GM23248 (cell line): ENCODE data around the gene ST3GAL2. TPM values are rescaled to one million over a fixed set of nuclear protein-coding genes. Genes with fewer than 3 reads are reported as not detected.

Source experiments
- DNase-seq: peaks from one replicate; pipeline ENCODE4 v3.0.0-alpha.2; 2015
- H2AFZ ChIP-seq: fragments of 200-600 bp; sonication (generic); 2 replicates; pipeline ENCODE4 v1.6.1; 2016; ENCODE audit warnings: antibody characterized with exemption
- H3F3A ChIP-seq: fragments of 200-600 bp; sonication (generic); 2 replicates; pipeline ENCODE4 v1.6.1; 2016; ENCODE audit warnings: mild to moderate bottlenecking, antibody characterized with exemption, mixed run types; ENCODE audit not compliant: insufficient read depth
- H3K27ac ChIP-seq: fragments of 200-600 bp; sonication (generic); 2 replicates; pipeline ENCODE4 v1.5.1; 2016; ENCODE audit warnings: mild to moderate bottlenecking
- H3K27me3 ChIP-seq: fragments of 200-600 bp; sonication (generic); replicated peaks from 2 replicates; pipeline ENCODE4 v1.6.1; 2016; ENCODE audit warnings: mild to moderate bottlenecking; ENCODE audit not compliant: insufficient read depth
- H3K36me3 ChIP-seq: fragments of 200-600 bp; sonication (generic); 2 replicates; pipeline ENCODE4 v1.6.1; 2016; ENCODE audit warnings: low read depth, mild to moderate bottlenecking
- H3K4me1 ChIP-seq: fragments of 200-600 bp; sonication (generic); 2 replicates; pipeline ENCODE4 v1.6.1; 2016; ENCODE audit warnings: mild to moderate bottlenecking; ENCODE audit not compliant: insufficient read depth
- H3K4me2 ChIP-seq: fragments of 200-600 bp; sonication (generic); one replicate; pipeline ENCODE4 v1.6.1; 2016; ENCODE audit warnings: mild to moderate bottlenecking; ENCODE audit not compliant: unreplicated experiment
- H3K4me3 ChIP-seq: fragments of 200-600 bp; sonication (generic); 2 replicates; pipeline ENCODE4 v1.5.1; 2016; ENCODE audit warnings: mild to moderate bottlenecking
- H3K79me2 ChIP-seq: fragments of 200-600 bp; sonication (generic); 2 replicates; pipeline ENCODE4 v1.6.1; 2016; ENCODE audit warnings: mild to moderate bottlenecking; ENCODE audit not compliant: insufficient read depth
- H3K9ac ChIP-seq: fragments of 200-600 bp; sonication (generic); 2 replicates; pipeline ENCODE4 v1.6.1; 2016; ENCODE audit warnings: mild to moderate bottlenecking
- H3K9me2 ChIP-seq: fragments of 200-600 bp; sonication (generic); 2 replicates; pipeline ENCODE4 v1.6.1; 2016; ENCODE audit warnings: mixed run types, mild to moderate bottlenecking, moderate library complexity; ENCODE audit not compliant: insufficient read depth
- H3K9me3 ChIP-seq: fragments of 200-600 bp; sonication (generic); one replicate; pipeline ENCODE4 v1.6.1; 2017; ENCODE audit warnings: low read depth
- H4K20me1 ChIP-seq: fragments of 200-600 bp; sonication (generic); 2 replicates; pipeline ENCODE4 v1.6.0; 2016; ENCODE audit not compliant: insufficient read depth
- EZH2 ChIP-seq: fragments of 200-600 bp; sonication (generic); IDR thresholded peaks from 2 replicates; pipeline ENCODE4 v1.6.1; 2018; ENCODE audit warnings: antibody characterized with exemption, mild to moderate bottlenecking; ENCODE audit not compliant: insufficient read depth, poor library complexity, severe bottlenecking
- EZH2phosphoT487 ChIP-seq: fragments of 200-600 bp; sonication (generic); IDR thresholded peaks from 2 replicates; pipeline ENCODE4 v1.6.1; 2018; ENCODE audit warnings: antibody characterized with exemption, moderate library complexity, mild to moderate bottlenecking, low read depth; ENCODE audit not compliant: insufficient read depth
- WGBS, 2 experiments: methylation state at CpG; one replicate each; pipeline ENCODE4 v1.1.6; 2015 to 2017; ENCODE audit warnings: low lambda C conversion rate in 2 of 2, low coverage in 1 of 2; ENCODE audit errors: missing lambda C conversion rate in 2 of 2; 5-methylcytosine and 5-hydroxymethylcytosine counted together
- in situ Hi-C: fragments of 300-500 bp; cut with MboI; formaldehyde crosslinking; loops from 2 replicates; pipeline ENCODE4 v1.15.0; 2020
- polyA plus RNA-seq: library from polyadenylated mRNA; unstranded; fragments of >200 nt; fragmentation: Nextera tagmentation; extraction: Ambion mirVana; gene quantifications from 2 replicates; pipeline ENCODE4 v1.2.1, GENCODE V29; 2016
- total RNA-seq: library from RNA; depleted of rRNA; stranded (reverse); fragments of >200 nt; shearing (Covaris generic); gene quantifications from 2 replicates; pipeline ENCODE4 v1.2.3, GENCODE V29; 2014

ST3GAL2 gene
- total and polyA plus RNA-seq, 2 experiments from 2014 or later = 10.8 to 32.5 TPM

DNA sequence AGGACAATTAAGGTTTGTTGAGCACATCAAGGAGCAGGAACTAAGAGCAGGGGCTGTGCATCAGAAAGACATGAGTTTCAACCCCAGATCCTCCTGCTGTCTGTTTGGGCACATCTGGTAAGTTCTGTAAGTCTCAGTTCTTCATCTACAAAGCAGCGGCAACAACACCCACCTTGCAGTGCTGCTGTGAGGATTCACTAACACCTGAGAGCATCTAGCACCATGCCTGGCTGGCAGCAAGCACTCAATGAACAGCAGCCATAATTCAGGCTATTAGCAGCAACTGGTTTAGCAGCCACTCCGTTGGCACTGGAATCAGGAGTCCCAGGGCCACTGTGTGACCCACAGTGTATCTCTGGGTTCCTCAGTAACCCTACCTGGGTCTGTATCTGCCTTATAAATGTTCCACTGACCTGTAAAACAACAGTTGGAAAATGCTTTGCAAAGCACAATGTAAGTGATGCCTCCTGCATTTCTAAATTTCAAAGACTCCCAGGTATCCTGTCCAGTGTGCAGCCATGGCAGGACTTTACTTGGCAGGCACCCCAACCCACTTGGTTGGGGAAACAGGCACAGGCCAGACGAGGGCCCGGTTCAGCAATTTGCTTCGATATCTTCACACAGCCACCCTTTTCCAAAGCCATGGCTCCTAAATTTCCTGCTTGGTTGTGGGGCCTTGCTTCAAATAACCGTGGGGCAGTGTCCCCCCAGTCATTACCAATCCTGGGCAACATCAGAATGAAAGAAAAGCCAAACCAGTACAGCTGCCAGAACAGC lies 4.2 kb downstream of the ST3GAL2 start:
- Histone ChIP-seq H3K9ac (no peak overlapping the region), H3K27me3 (no peaks in the 10 kb centered on the region), H2AFZ (no peak overlapping the region), H3K9me3 (no peaks in the 10 kb centered on the region), H3K27ac (no peak overlapping the region), H3F3A (peaks cover 35% of the 10 kb centered on the region), H3K4me1 (peaks cover 39% of the 10 kb centered on the region), H3K36me3 (no peaks in the 10 kb centered on the region), H4K20me1 (no peaks in the 10 kb centered on the region; the same call in 1 of the 2 replicates), H3K79me2 (peaks cover 75% of the 10 kb centered on the region), H3K9me2 (no peaks in the 10 kb centered on the region), H3K4me3 (no peak overlapping the region), H3K4me2 (no peak overlapping the region)
- WGBS, 2 experiments = 76 to 80% methylated on average over 6 of the region's 6 CpGs
- DNase-seq = no peak
- TF ChIP-seq EZH2 (no peak), EZH2phosphoT487 (no peak)
- in situ Hi-C loops = no loop called here

DNA sequence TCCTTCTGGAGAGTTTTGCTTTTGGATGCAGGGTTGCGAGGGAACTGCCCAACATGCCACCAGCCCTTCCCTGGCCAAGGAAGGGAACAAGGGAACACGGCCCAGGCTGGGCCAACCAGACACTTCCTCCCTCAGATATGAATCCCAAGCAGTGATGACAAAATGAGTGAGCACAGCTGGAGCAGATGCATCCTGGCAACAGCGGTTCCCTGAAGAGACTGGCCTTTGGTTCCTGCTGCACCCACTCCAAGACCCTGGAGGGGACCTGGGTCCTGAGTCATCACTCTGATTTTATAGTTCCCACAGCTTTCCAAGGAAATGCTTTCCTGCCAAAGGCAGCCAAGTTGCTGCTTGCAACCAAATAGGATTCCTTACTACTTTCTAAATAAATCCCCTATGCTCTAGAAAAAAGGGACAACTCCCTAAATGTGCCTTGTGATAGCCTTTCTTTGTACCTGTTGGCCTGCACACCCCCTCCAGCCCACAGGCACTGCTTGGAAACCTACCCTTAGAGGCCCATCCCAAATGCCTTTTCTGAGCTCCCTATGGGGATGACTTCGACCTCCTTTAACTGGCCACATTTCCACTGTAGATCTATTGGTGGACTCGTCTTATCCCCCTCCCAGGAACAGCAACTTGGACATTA lies 5.3 kb downstream of the ST3GAL2 start:
- Histone ChIP-seq H3K27ac (peak overlapping the region; percentile 51), H4K20me1 (no peaks in the 10 kb centered on the region; the same call in 1 of the 2 replicates), H3K9me2 (no peaks in the 10 kb centered on the region), H3F3A (peaks cover 39% of the 10 kb centered on the region), H3K79me2 (peaks cover 84% of the 10 kb centered on the region), H2AFZ (no peak overlapping the region), H3K36me3 (no peaks in the 10 kb centered on the region), H3K4me1 (peaks cover 44% of the 10 kb centered on the region), H3K9me3 (no peaks in the 10 kb centered on the region), H3K4me3 (no peak overlapping the region), H3K27me3 (no peaks in the 10 kb centered on the region), H3K4me2 (peak overlapping the region; percentile 33), H3K9ac (peak overlapping the region; percentile 21; the same call in 1 of the 2 replicates)
- in situ Hi-C loops = no loop called here
- peak; percentile 80 for DNase-seq
- TF ChIP-seq EZH2 = no peak
- TF ChIP-seq EZH2phosphoT487 = no peak
- WGBS, 2 experiments = 10 to 19% methylated on average over 5 of the region's 5 CpGs

DNA sequence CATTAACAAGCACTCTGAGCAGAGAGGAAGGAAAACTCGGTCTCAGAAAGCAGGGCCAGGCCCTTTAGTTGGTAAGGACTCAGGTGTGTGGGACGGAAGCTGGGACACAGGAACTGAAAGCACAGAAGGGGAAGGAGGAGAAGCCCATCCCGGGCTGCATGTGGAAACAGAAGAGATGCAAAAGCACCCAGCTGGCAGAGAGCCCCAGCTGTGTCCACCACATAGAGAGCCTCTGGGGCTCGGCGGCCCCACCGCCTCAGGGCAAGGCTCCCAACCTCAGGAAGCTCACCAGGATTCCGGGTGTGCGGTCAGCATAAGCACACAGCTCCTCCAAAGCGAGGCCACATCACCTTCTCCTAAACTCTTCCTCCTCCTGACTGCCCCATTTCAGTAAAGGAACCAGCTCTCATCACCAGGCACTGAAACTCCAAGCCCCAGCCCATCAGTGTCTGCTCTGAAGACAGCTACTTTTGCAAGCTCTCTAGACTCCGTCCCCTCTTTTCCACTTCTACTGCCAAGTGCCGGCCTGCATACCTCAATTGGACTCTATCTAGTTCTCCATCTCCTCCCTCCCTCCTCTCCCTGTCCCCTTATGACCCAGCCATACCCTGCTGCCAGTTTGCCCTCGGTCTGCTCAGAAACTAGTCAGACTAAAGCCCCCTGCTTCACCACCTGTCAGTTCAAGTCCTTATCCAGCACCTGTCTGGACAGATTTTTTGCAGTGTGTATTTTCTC lies 6.0 kb downstream of the ST3GAL2 start:
- peaks cover 88% of the 10 kb centered on the region for H3K79me2 ChIP-seq
- peak; percentile 32 for DNase-seq
- H2AFZ ChIP-seq = no peak overlapping the region

DNA sequence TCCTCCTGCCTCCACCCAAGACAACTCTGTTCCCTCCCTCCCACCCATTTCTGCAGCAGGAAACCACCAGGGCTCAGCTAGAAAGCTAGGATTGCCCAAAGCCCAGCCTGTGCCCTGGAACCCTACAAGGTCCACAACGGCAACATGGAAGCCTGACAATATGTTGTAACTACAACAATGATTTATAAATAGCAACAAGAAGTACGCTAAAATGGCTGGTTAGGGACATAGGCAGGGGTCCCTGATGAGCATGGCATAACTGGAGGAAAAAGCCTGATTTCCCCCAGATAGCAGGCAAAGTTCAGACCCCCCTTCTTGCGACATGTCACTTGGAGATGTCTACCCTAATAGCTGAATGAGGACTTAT lies 6.6 kb downstream of the ST3GAL2 start:
- Histone ChIP-seq H3K4me2 (no peak overlapping the region), H3K79me2 (peaks cover 88% of the 10 kb centered on the region), H4K20me1 (no peaks in the 10 kb centered on the region; the same call in 1 of the 2 replicates)

More for the DNA sequence above, 6.0 kb downstream of the ST3GAL2 start:
- Histone ChIP-seq H3K9ac (peak overlapping the region; percentile 21; the same call in 1 of the 2 replicates), H3K9me2 (no peaks in the 10 kb centered on the region), H3K4me3 (no peak overlapping the region), H3K4me2 (peak overlapping the region; percentile 33), H3F3A (peaks cover 43% of the 10 kb centered on the region), H3K4me1 (peaks cover 51% of the 10 kb centered on the region), H3K9me3 (no peaks in the 10 kb centered on the region), H3K27ac (peak overlapping the region; percentile 51), H4K20me1 (no peaks in the 10 kb centered on the region; the same call in 1 of the 2 replicates), H3K27me3 (no peaks in the 10 kb centered on the region), H3K36me3 (no peaks in the 10 kb centered on the region)
- WGBS, 2 experiments = 46 to 52% methylated on average over 12 of the region's 12 CpGs
- in situ Hi-C loops = no loop called here
- TF ChIP-seq EZH2phosphoT487 (no peak), EZH2 (no peak)

More for the DNA sequence above, 6.6 kb downstream of the ST3GAL2 start:
- DNase-seq = no peak
- no peaks in the 10 kb centered on the region for H3K9me3 ChIP-seq
- H3F3A ChIP-seq = peaks cover 42% of the 10 kb centered on the region
- TF ChIP-seq EZH2 (no peak), EZH2phosphoT487 (no peak)
- in situ Hi-C loops = no loop called here
- H2AFZ ChIP-seq = no peak overlapping the region
- H3K27ac ChIP-seq = no peak overlapping the region
- no peaks in the 10 kb centered on the region for H3K27me3 ChIP-seq
- no peak overlapping the region; the same call in 1 of the 2 replicates for H3K9ac ChIP-seq
- 61 to 66% methylated on average over 3 of the region's 3 CpGs for WGBS, 2 experiments
- H3K9me2 ChIP-seq = no peaks in the 10 kb centered on the region
- H3K36me3 ChIP-seq = no peaks in the 10 kb centered on the region
- H3K4me1 ChIP-seq = peaks cover 51% of the 10 kb centered on the region
- no peak overlapping the region for H3K4me3 ChIP-seq
